Astrocyte (in vitro differentiated cells and primary cell): ENCODE results near the gene COX20.

Experiments used
- CTCF ChIP-seq: IDR thresholded peaks from 2 replicates; pipeline ENCODE4 v1.5.1; 2011; ENCODE audit warnings: low read depth, mild to moderate bottlenecking, inconsistent platforms, low read length, moderate library complexity; ENCODE audit not compliant: insufficient read depth
- EZH2 ChIP-seq: IDR thresholded peaks from 2 replicates; pipeline ENCODE4 v1.6.1; 2012; ENCODE audit warnings: mild to moderate bottlenecking, low read length, inconsistent platforms; ENCODE audit not compliant: insufficient read depth

- no peak for TF ChIP-seq EZH2
- peak; percentile 10 for TF ChIP-seq CTCF
These were observed 1.5 kb upstream of the COX20 start for GRCh38 chr1:244833734-244834542.
